Caco-2 (cell line): ENCODE measurements around the gene CCT7. TPM values are rescaled to one million over a fixed set of nuclear protein-coding genes. Genes with fewer than 3 reads are reported as not detected.

ENCODE experiments used
- BruUV-seq: library from RNA; stranded (reverse); fragments of 400-500 nt; replicated peaks from 2 replicates; lab custom pipeline; 2021; lab: Mats Ljungman, UMichigan
- CTCF ChIA-PET: fragments of 300-600 bp; sonication (Branson Sonifier 250); formaldehyde crosslinking; loops from one replicate; lab custom pipeline; 2022; ENCODE audit warnings: antibody characterized with exemption; lab: Charles Lee
- POLR2A ChIA-PET: fragments of 300-600 bp; sonication (Branson Sonifier 250); formaldehyde crosslinking; loops from one replicate; lab custom pipeline; 2022; ENCODE audit warnings: antibody characterized with exemption; lab: Charles Lee
- DNase-seq, 2 experiments: peaks; one replicate each; pipeline versions ENCODE4 v3.0.0 to v3.0.0-alpha.2; 2020 to 2022
- H3K27me3 ChIP-seq: replicated peaks from 2 replicates; pipeline ENCODE4 v1.6.0; 2011; ENCODE audit warnings: low read length; ENCODE audit not compliant: control insufficient read depth, insufficient read depth
- H3K36me3 ChIP-seq: 2 replicates; pipeline ENCODE4 v1.5.1; 2011; ENCODE audit warnings: low read length; ENCODE audit not compliant: control insufficient read depth, insufficient read depth
- H3K4me1 ChIP-seq: fragments of 250-450 bp; sonication (Bioruptor Pico); 2 replicates; pipeline ENCODE4 v1.5.1; 2020; ENCODE audit warnings: mild to moderate bottlenecking
- H3K4me3 ChIP-seq: 2 replicates; pipeline ENCODE4 v1.5.1; 2011; ENCODE audit warnings: low read depth, mild to moderate bottlenecking, control low read depth, low read length
- H3K9me3 ChIP-seq: fragments of 250-450 bp; sonication (Bioruptor Pico); 2 replicates; pipeline ENCODE4 v1.5.1; 2020; ENCODE audit warnings: mild to moderate bottlenecking, moderate library complexity
- H3K27ac Mint-ChIP-seq: one replicate; pipeline ENCODE4 v1.8.0; 2022; ENCODE audit warnings: mixed read lengths; ENCODE audit not compliant: unreplicated experiment
- H3K27me3 Mint-ChIP-seq: one replicate; pipeline ENCODE4 v1.8.0; 2022; ENCODE audit warnings: mixed read lengths; ENCODE audit not compliant: insufficient read depth, unreplicated experiment
- H3K36me3 Mint-ChIP-seq: one replicate; pipeline ENCODE4 v1.8.0; 2022; ENCODE audit warnings: mild to moderate bottlenecking, mixed read lengths; ENCODE audit not compliant: insufficient read depth, unreplicated experiment
- H3K4me1 Mint-ChIP-seq: one replicate; pipeline ENCODE4 v1.8.0; 2022; ENCODE audit warnings: low read depth, mixed read lengths; ENCODE audit not compliant: unreplicated experiment
- H3K4me3 Mint-ChIP-seq: one replicate; pipeline ENCODE4 v1.8.0; 2022; ENCODE audit warnings: mild to moderate bottlenecking, moderate library complexity, mixed read lengths; ENCODE audit not compliant: unreplicated experiment
- H3K9me3 Mint-ChIP-seq: one replicate; pipeline ENCODE4 v1.8.0; 2022; ENCODE audit warnings: mixed read lengths; ENCODE audit not compliant: unreplicated experiment
- CTCF ChIP-seq, 2 experiments: fragments of 200-600 bp in 1 of 2; IDR thresholded peaks; 1 replicate in 1 of 2; 2 replicates in 1 of 2; pipeline versions ENCODE4 v1.5.1 to v1.8.0; 2011 to 2022; ENCODE audit warnings: antibody characterized with exemption in 1 of 2, control low read depth in 1 of 2, inconsistent platforms in 1 of 2, low read depth in 1 of 2, low read length in 1 of 2, mild to moderate bottlenecking in 1 of 2, moderate library complexity in 1 of 2; ENCODE audit not compliant: insufficient read depth in 1 of 2, severe bottlenecking in 1 of 2, unreplicated experiment in 1 of 2
- intact Hi-C: fragments of 100-400 bp; cut with micrococcal nuclease; formaldehyde crosslinking; loops from one replicate; pipeline ENCODE4 v1.10.0; 2022; ENCODE audit not compliant: unreplicated experiment
- total RNA-seq: library from RNA; stranded (reverse); gene quantifications from 2 replicates; pipeline ENCODE4 v1.2.3, GENCODE V29; 2022

CCT7 gene
- total RNA-seq, 1 experiment from 2014 or later: 450 TPM

- H3K4me3 Mint-ChIP-seq: no peak overlapping the region
- no peak overlapping the region for H3K27ac Mint-ChIP-seq
- no peaks in the 10 kb centered on the region for H3K9me3 Mint-ChIP-seq
- peaks cover 2% of the 10 kb centered on the region for H3K36me3 ChIP-seq
- H3K4me3 ChIP-seq: no peak overlapping the region
- no peaks in the 10 kb centered on the region for H3K4me1 ChIP-seq
- no TSS peak for BruUV-seq
- H3K9me3 ChIP-seq: no peaks in the 10 kb centered on the region
- no peaks in the 10 kb centered on the region for H3K27me3 Mint-ChIP-seq
- no peak for DNase-seq
- H3K27me3 ChIP-seq: no peaks in the 10 kb centered on the region
- CTCF ChIA-PET: no interaction called here
- no peak for TF ChIP-seq CTCF (IDR thresholded peaks at IDR 0.05; ENCODE audit: insufficient read depth in 1 of 2, low read depth in 1 of 2, low read length in 1 of 2, severe bottlenecking in 1 of 2, unreplicated experiment in 1 of 2)
- H3K36me3 Mint-ChIP-seq: peaks cover 91% of the 10 kb centered on the region
- H3K4me1 Mint-ChIP-seq: no peaks in the 10 kb centered on the region
- POLR2A ChIA-PET: no interaction called here
- intact Hi-C loops: no loop called here
Observed at GRCh38 chr2:73243884-73244570, 9.9 kb downstream of the CCT7 start.

- Mint-ChIP-seq H3K9me3 (no peaks in the 10 kb centered on the region), H3K36me3 (peaks cover 91% of the 10 kb centered on the region), H3K4me3 (no peak overlapping the region), H3K4me1 (no peaks in the 10 kb centered on the region), H3K27me3 (no peaks in the 10 kb centered on the region), H3K27ac (no peak overlapping the region)
- Histone ChIP-seq H3K27me3 (no peaks in the 10 kb centered on the region), H3K36me3 (peaks cover 2% of the 10 kb centered on the region), H3K4me1 (no peaks in the 10 kb centered on the region), H3K4me3 (no peak overlapping the region), H3K9me3 (no peaks in the 10 kb centered on the region)
- ChIA-PET POLR2A (no interaction called here), CTCF (no interaction called here)
- no TSS peak for BruUV-seq
- intact Hi-C loops: no loop called here
- no peak for TF ChIP-seq CTCF (IDR thresholded peaks at IDR 0.05; ENCODE audit: insufficient read depth in 1 of 2, low read depth in 1 of 2, low read length in 1 of 2, severe bottlenecking in 1 of 2, unreplicated experiment in 1 of 2)
- no peak for DNase-seq
Observed at GRCh38 chr2:73244580-73244979, 10.5 kb downstream of the CCT7 start.

DNA sequence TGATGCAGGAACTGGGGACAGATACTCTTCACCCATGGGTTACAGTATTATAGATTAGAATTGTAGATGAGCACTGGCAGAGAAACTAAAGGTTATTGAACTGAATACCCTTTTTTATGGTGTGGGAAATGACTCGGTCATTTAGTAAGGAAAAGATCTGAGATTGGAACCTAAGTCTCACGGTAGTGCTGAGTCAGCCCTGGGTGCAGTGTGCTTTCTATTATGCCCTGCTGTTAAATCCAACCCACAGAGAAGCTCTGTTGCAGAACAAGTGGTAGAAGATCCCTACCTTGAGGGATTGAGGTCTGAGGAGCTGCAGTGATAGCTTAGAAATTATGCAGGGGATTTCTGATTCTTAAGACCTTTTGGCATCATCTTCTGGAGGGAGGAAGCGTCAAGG is 12.7 kb downstream of the CCT7 start:
- ChIA-PET POLR2A (no interaction called here), CTCF (no interaction called here)
- Mint-ChIP-seq H3K9me3 (no peaks in the 10 kb centered on the region), H3K4me3 (no peak overlapping the region), H3K36me3 (peaks cover 92% of the 10 kb centered on the region), H3K27me3 (no peaks in the 10 kb centered on the region), H3K27ac (no peak overlapping the region), H3K4me1 (no peaks in the 10 kb centered on the region)
- Histone ChIP-seq H3K27me3 (no peaks in the 10 kb centered on the region), H3K4me1 (no peaks in the 10 kb centered on the region), H3K9me3 (no peaks in the 10 kb centered on the region), H3K4me3 (no peak overlapping the region), H3K36me3 (peaks cover 5% of the 10 kb centered on the region)
- no peak for TF ChIP-seq CTCF (IDR thresholded peaks at IDR 0.05; ENCODE audit: insufficient read depth in 1 of 2, low read depth in 1 of 2, low read length in 1 of 2, severe bottlenecking in 1 of 2, unreplicated experiment in 1 of 2)
- no TSS peak for BruUV-seq
- intact Hi-C loops: no loop called here
- DNase-seq: no peak
